Mesenchymal stem cell (in vitro differentiated cells and primary cell): ENCODE measurements around the gene DSCAML1.

Source experiments
- DNase-seq: peaks from one replicate; pipeline ENCODE4 v3.0.0-alpha.2; 2013
- H2AFZ ChIP-seq: one replicate; pipeline ENCODE4 v1.6.1; 2013; ENCODE audit warnings: low read depth, mild to moderate bottlenecking, control low read depth, inconsistent platforms, low read length, moderate library complexity
- H2AK5ac ChIP-seq: 2 replicates; pipeline ENCODE4 v1.6.1; 2013; ENCODE audit warnings: low read length, moderate library complexity, mild to moderate bottlenecking, inconsistent platforms; ENCODE audit not compliant: severe bottlenecking
- H2BK120ac ChIP-seq: one replicate; pipeline ENCODE4 v1.6.1; 2013; ENCODE audit warnings: low read depth, mild to moderate bottlenecking, inconsistent platforms, low read length, moderate library complexity
- H2BK12ac ChIP-seq, 2 experiments: one replicate each; pipeline ENCODE4 v1.6.1; 2013; ENCODE audit warnings: inconsistent platforms in 2 of 2, low read length in 2 of 2, mild to moderate bottlenecking in 2 of 2, moderate library complexity in 2 of 2, control low read depth in 1 of 2
- H2BK15ac ChIP-seq: one replicate; pipeline ENCODE4 v1.6.1; 2013; ENCODE audit warnings: mild to moderate bottlenecking, low read depth, inconsistent platforms; ENCODE audit not compliant: poor library complexity, severe bottlenecking
- H2BK5ac ChIP-seq: 2 replicates; pipeline ENCODE4 v1.6.1; 2013; ENCODE audit warnings: low read depth, mild to moderate bottlenecking, low read length, control low read depth, inconsistent platforms; ENCODE audit not compliant: poor library complexity, severe bottlenecking
- H3K14ac ChIP-seq, 2 experiments: one replicate each; pipeline ENCODE4 v1.6.1; 2013; ENCODE audit warnings: inconsistent platforms in 2 of 2, low read length in 2 of 2, control low read depth in 1 of 2, mild to moderate bottlenecking in 1 of 2, moderate library complexity in 1 of 2
- H3K18ac ChIP-seq, 2 experiments: one replicate each; pipeline ENCODE4 v1.6.1; 2013; ENCODE audit warnings: inconsistent platforms in 2 of 2, low read length in 2 of 2, control low read depth in 1 of 2, low read depth in 1 of 2, mild to moderate bottlenecking in 1 of 2
- H3K23ac ChIP-seq, 2 experiments: one replicate each; pipeline ENCODE4 v1.6.1; 2013; ENCODE audit warnings: inconsistent platforms in 2 of 2, low read length in 2 of 2, mild to moderate bottlenecking in 2 of 2, moderate library complexity in 2 of 2, control low read depth in 1 of 2
- H3K27ac ChIP-seq: 2 replicates; pipeline ENCODE4 v1.5.1; 2013; ENCODE audit warnings: mild to moderate bottlenecking, moderate library complexity, low read length, control low read depth, inconsistent platforms; ENCODE audit not compliant: poor library complexity, severe bottlenecking
- H3K27me3 ChIP-seq, 2 experiments: 2 replicates each; pipeline versions ENCODE4 v1.6.1 to v1.7.0; 2013; ENCODE audit warnings: low read length in 2 of 2, mild to moderate bottlenecking in 2 of 2, moderate library complexity in 2 of 2, control low read depth in 1 of 2, inconsistent platforms in 1 of 2; ENCODE audit not compliant: control insufficient read depth in 1 of 2, insufficient read depth in 1 of 2
- H3K36me3 ChIP-seq, 2 experiments: 2 replicates each; pipeline versions ENCODE4 v1.6.1 to v1.7.0; 2013; ENCODE audit warnings: low read length in 2 of 2, control low read depth in 1 of 2, inconsistent platforms in 1 of 2, low read depth in 1 of 2, mild to moderate bottlenecking in 1 of 2; ENCODE audit not compliant: insufficient read depth in 2 of 2, control insufficient read depth in 1 of 2
- H3K4ac ChIP-seq, 2 experiments: one replicate each; pipeline ENCODE4 v1.6.1; 2013; ENCODE audit warnings: inconsistent platforms in 2 of 2, low read length in 2 of 2, mild to moderate bottlenecking in 2 of 2, moderate library complexity in 2 of 2, control low read depth in 1 of 2, low read depth in 1 of 2
- H3K4me1 ChIP-seq: 2 replicates; pipeline ENCODE4 v1.6.1; 2013; ENCODE audit warnings: low read depth, low read length, control low read depth; ENCODE audit not compliant: control insufficient read depth, insufficient read depth
- H3K4me2 ChIP-seq: 2 replicates; pipeline ENCODE4 v1.6.1; 2013; ENCODE audit warnings: low read length, mild to moderate bottlenecking, inconsistent platforms; ENCODE audit not compliant: poor library complexity, severe bottlenecking
- H3K4me3 ChIP-seq, 2 experiments: 2 replicates each; pipeline versions ENCODE4 v1.5.1 to v1.7.0; 2013; ENCODE audit warnings: low read length in 2 of 2, mild to moderate bottlenecking in 2 of 2, control low read depth in 1 of 2, low read depth in 1 of 2; ENCODE audit not compliant: insufficient read depth in 1 of 2
- H3K79me1 ChIP-seq: replicated peaks from 2 replicates; pipeline ENCODE4 v1.6.1; 2013; ENCODE audit warnings: mild to moderate bottlenecking, control low read depth, low read length, inconsistent platforms; ENCODE audit not compliant: poor library complexity, severe bottlenecking
- H3K9ac ChIP-seq: 2 replicates; pipeline ENCODE4 v1.7.0; 2013; ENCODE audit warnings: mild to moderate bottlenecking, low read length, moderate library complexity
- H3K9me3 ChIP-seq: 2 replicates; pipeline ENCODE4 v1.7.0; 2013; ENCODE audit warnings: mild to moderate bottlenecking, low read length; ENCODE audit not compliant: control insufficient read depth
- H4K8ac ChIP-seq: one replicate; pipeline ENCODE4 v1.6.1; 2013; ENCODE audit warnings: inconsistent platforms, mild to moderate bottlenecking, low read length, moderate library complexity
- H4K91ac ChIP-seq: one replicate; pipeline ENCODE4 v1.6.1; 2013; ENCODE audit warnings: mild to moderate bottlenecking, low read length, inconsistent platforms
- WGBS: methylation state at CpG from one replicate; pipeline ENCODE4 v1.1.7; 2013; ENCODE audit warnings: mixed read lengths; 5-methylcytosine and 5-hydroxymethylcytosine counted together

Gene DSCAML1

DNA sequence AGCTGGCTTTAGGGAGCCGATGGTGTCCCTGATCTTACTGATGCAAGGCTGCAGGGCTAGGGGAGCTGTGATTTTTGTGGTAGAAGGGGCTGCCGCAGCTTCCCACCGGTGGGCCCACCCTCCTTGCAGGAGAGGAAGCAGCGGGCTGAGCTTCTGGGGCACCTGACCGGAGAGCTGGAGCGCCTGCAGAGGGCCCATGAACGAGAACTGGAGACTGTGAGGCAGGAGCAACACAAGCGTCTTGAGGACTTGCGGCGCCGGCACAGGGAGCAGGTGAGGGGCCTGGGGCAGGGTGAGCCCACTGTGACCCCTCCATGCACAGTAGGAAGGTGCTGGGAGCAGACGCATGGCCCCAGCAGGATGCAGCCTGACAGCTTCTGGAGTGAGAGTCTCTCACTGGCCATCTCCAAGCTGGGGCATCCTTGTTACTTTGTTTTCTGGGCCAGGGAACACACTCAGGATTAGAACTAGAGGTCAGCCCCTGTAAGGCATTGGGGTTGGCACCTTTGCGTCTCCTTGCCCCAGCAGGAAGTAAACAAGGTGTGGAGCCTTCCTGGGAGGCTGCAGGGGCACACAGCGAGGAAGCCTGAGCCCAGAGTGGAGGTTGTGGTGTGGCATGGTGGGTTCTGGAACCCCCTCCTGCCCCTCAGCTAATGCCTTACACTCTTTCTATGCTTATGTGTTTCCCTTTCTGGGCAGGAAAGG lies 402.6 kb downstream of the DSCAML1 start:
- Histone ChIP-seq H2AK5ac (no peak overlapping the region), H3K36me3 (peaks cover 78 to 85% of the 10 kb centered on the region in 2 experiments)

DNA sequence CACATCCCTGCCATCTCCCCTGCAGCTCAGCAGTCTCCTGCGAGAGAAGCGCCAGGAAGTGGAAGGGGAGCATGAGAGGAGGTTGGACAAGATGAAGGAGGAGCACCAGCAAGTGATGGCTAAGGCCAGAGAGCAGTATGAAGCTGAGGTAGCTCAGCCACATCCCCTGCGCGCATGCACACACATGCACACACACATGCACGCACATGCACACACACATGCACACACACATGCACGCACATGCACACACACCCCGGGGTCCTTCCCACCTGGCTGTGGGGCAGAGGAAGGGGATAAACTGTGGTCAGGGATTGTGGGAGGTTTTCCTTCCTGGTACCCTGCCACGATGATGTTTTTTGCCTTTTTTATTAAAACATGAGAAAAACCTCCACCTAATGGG lies 404.0 kb downstream of the DSCAML1 start:
- Histone ChIP-seq H3K9ac (no peak overlapping the region), H3K4ac (no peak overlapping the region), H3K36me3 (peaks cover 72 to 78% of the 10 kb centered on the region in 2 experiments), H3K4me2 (no peak overlapping the region), H3K4me3 (no peak overlapping the region), H4K8ac (no peak overlapping the region), H4K91ac (no peak overlapping the region), H3K4me1 (peaks cover 4% of the 10 kb centered on the region), H2BK15ac (no peak overlapping the region), H2BK12ac (no peak overlapping the region), H2BK120ac (no peak overlapping the region), H2AFZ (no peak overlapping the region), H3K9me3 (no peaks in the 10 kb centered on the region), H3K27ac (no peak overlapping the region), H3K79me1 (no peaks in the 10 kb centered on the region), H2AK5ac (no peak overlapping the region), H3K18ac (no peak overlapping the region), H3K14ac (no peak overlapping the region), H2BK5ac (no peak overlapping the region), H3K23ac (no peak overlapping the region), H3K27me3 (no peaks in the 10 kb centered on the region)
- no peak for DNase-seq
- WGBS, result 100% methylated on average over 3 of the region's 8 CpGs

More for the DNA sequence above, 402.6 kb downstream of the DSCAML1 start:
- no peak overlapping the region for H3K4me3 ChIP-seq
- 96% methylated on average over 14 of the region's 14 CpGs for WGBS
- H2BK120ac ChIP-seq, result no peak overlapping the region
- no peak overlapping the region for H3K18ac ChIP-seq
- no peak overlapping the region for H2BK15ac ChIP-seq
- H2BK5ac ChIP-seq, result no peak overlapping the region
- H3K4me1 ChIP-seq, result peaks cover 2% of the 10 kb centered on the region
- no peak for DNase-seq
- no peak overlapping the region for H3K9ac ChIP-seq
- no peak overlapping the region for H3K14ac ChIP-seq
- no peak overlapping the region for H3K23ac ChIP-seq
- no peaks in the 10 kb centered on the region for H3K9me3 ChIP-seq
- no peak overlapping the region for H3K4me2 ChIP-seq
- no peak overlapping the region for H2AFZ ChIP-seq
- H3K4ac ChIP-seq, result no peak overlapping the region
- H2BK12ac ChIP-seq, result no peak overlapping the region
- no peak overlapping the region for H4K91ac ChIP-seq
- no peak overlapping the region for H4K8ac ChIP-seq
- H3K27ac ChIP-seq, result no peak overlapping the region
- H3K79me1 ChIP-seq, result peaks cover 2% of the 10 kb centered on the region
- no peaks in the 10 kb centered on the region for H3K27me3 ChIP-seq

DNA sequence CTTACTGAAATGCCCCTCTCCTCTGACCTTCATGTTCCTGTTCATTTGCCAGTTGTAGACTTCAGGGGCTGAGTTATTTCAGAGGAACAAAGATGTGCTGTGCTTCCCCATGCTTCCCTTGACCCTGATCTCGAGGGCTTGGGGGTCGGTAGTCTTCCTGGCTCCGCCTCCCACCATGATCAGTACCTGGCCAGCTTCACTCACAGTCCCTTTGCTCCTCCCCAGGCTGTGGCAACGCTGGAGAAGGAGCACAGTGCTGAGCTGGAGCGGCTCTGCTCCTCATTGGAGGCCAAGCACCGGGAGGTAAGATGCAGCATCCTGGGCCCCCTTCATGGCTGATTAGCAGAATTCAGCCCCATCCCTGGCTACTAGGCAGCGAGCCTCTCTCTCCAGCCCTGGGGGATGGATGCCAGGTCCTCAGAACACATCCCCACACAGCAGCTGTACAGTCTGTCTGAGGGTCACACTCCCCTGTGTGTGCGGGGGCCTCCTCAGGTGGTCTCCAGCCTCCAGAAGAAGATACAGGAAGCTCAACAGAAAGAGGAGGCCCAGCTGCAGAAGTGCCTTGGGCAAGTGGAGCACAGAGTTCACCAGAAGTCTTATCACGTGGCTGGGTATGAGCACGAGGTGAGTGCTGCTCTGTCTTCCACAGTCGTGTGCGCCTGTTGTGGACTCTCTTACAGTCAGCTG lies 404.9 kb downstream of the DSCAML1 start:
- Histone ChIP-seq H3K14ac (no peak overlapping the region), H3K9me3 (no peaks in the 10 kb centered on the region), H4K8ac (no peak overlapping the region), H3K23ac (no peak overlapping the region), H2AFZ (no peak overlapping the region), H3K4me1 (peaks cover 6% of the 10 kb centered on the region), H3K4me2 (no peak overlapping the region), H2BK120ac (no peak overlapping the region), H3K4me3 (no peak overlapping the region), H3K27ac (no peak overlapping the region), H3K27me3 (no peaks in the 10 kb centered on the region), H3K9ac (no peak overlapping the region), H2BK15ac (no peak overlapping the region), H2AK5ac (no peak overlapping the region), H2BK12ac (no peak overlapping the region), H4K91ac (no peak overlapping the region), H3K18ac (no peak overlapping the region), H3K4ac (no peak overlapping the region), H3K79me1 (peaks cover 1% of the 10 kb centered on the region), H2BK5ac (no peak overlapping the region), H3K36me3 (peaks cover 72 to 78% of the 10 kb centered on the region in 2 experiments)
- 94% methylated on average over 12 of the region's 12 CpGs for WGBS
- DNase-seq, result no peak

DNA sequence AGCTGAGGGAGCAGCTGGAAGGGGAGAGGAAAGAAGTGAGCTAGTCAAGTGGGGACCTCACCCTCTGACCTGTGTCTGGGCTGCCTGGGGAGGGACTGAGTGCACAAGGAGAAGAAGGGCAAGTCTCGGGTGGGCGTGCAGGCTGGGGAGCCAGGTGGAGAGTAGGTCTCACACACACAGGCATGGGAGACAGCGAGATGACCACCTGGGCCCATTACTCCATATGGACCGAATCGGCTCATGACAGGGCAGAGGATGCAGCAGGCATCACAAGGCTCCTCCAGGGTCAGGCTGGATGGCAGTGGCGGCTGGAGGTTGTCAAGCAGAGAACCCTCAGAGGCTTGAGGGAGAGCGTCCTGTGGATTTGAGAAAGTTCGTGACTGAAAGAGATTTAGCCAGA lies 405.8 kb downstream of the DSCAML1 start:
- no peak overlapping the region for H2BK5ac ChIP-seq
- no peak overlapping the region for H2BK15ac ChIP-seq
- H3K36me3 ChIP-seq, result peaks cover 70 to 78% of the 10 kb centered on the region in 2 experiments
- no peaks in the 10 kb centered on the region for H3K9me3 ChIP-seq
- H3K79me1 ChIP-seq, result peaks cover 1% of the 10 kb centered on the region
- 96% methylated on average over 8 of the region's 8 CpGs for WGBS
- no peak for DNase-seq
- no peak overlapping the region for H4K91ac ChIP-seq
- no peak overlapping the region for H3K4ac ChIP-seq
- no peak overlapping the region for H2BK12ac ChIP-seq
- no peak overlapping the region for H3K14ac ChIP-seq
- no peak overlapping the region for H3K4me3 ChIP-seq
- no peak overlapping the region for H3K27ac ChIP-seq
- H4K8ac ChIP-seq, result no peak overlapping the region
- H3K27me3 ChIP-seq, result no peaks in the 10 kb centered on the region
- no peak overlapping the region for H2BK120ac ChIP-seq
- no peak overlapping the region for H3K23ac ChIP-seq
- H3K4me1 ChIP-seq, result peaks cover 6% of the 10 kb centered on the region
- H2AFZ ChIP-seq, result no peak overlapping the region
- no peak overlapping the region for H2AK5ac ChIP-seq
- H3K18ac ChIP-seq, result no peak overlapping the region
- H3K4me2 ChIP-seq, result no peak overlapping the region
- no peak overlapping the region for H3K9ac ChIP-seq
